Measurements from ENCODE around the gene UBE2D1. TPM values are rescaled to one million over a fixed set of nuclear protein-coding genes. Genes with fewer than 3 reads are reported as not detected.

UBE2D1 gene
- total RNA-seq, 1 experiment from 2014 or later, result 19.5 TPM

Other genes starting within 250 kb of the UBE2D1 start
- gene IPMK, start 67.1 kb upstream of the UBE2D1 start, total RNA-seq (2014; rRNA removed; shearing (Covaris generic)), result 9.6 and 10.7 TPM in 2 replicates
- 71.7 and 77.7 TPM in 2 replicates for gene CISD1, start 65.8 kb upstream of the UBE2D1 start, total RNA-seq (2014; rRNA removed; shearing (Covaris generic))
- gene TFAM, start 50.4 kb downstream of the UBE2D1 start, total RNA-seq (2014; rRNA removed; shearing (Covaris generic)), result 69.6 and 89.6 TPM in 2 replicates
- gene BICC1, start 177.9 kb downstream of the UBE2D1 start, total RNA-seq (2014; rRNA removed; shearing (Covaris generic)), result 0.49 and 0.52 TPM in 2 replicates